IPS-NIHi7 (cell line): Measurements from ENCODE around the gene LMX1B.
"Not testable (repeated sequence)": the region's sequence is repeated elsewhere in the genome, so short reads cannot be mapped to it uniquely, and the experiment has no call there.

Experiments
- DNase-seq: peaks from one replicate; pipeline ENCODE4 v3.0.0; 2012; ENCODE audit warnings: mixed read lengths; ENCODE audit errors: extremely low spot score

The LMX1B gene

GRCh38 chr9:126633881-126634558, 20.3 kb downstream of the LMX1B start:
- no peak for DNase-seq

GRCh38 chr9:126635061-126635460, 21.3 kb downstream of the LMX1B start:
- DNase-seq = no peak

GRCh38 chr9:126635661-126636439, 22.1 kb downstream of the LMX1B start:
- no peak for DNase-seq

GRCh38 chr9:126636983-126637798, 23.5 kb downstream of the LMX1B start:
- no peak for DNase-seq

GRCh38 chr9:126638571-126639132, 24.9 kb downstream of the LMX1B start:
- no peak for DNase-seq

GRCh38 chr9:126639318-126640000, 25.7 kb downstream of the LMX1B start:
- DNase-seq = no peak

GRCh38 chr9:126641118-126641851, 27.6 kb downstream of the LMX1B start:
- DNase-seq = no peak

- DNase-seq = no peak
These were observed 28.4 kb downstream of the LMX1B start for GRCh38 chr9:126642010-126642744.

GRCh38 chr9:126642839-126643238, 29.1 kb downstream of the LMX1B start:
- no peak for DNase-seq

GRCh38 chr9:126643945-126644527, 30.3 kb downstream of the LMX1B start:
- no peak for DNase-seq

GRCh38 chr9:126646162-126646561, 32.4 kb downstream of the LMX1B start:
- DNase-seq = no peak

- DNase-seq = no peak
These were observed 34.1 kb downstream of the LMX1B start for GRCh38 chr9:126647585-126648411.

- no peak for DNase-seq
These were observed 35.7 kb downstream of the LMX1B start for GRCh38 chr9:126649477-126649876.

GRCh38 chr9:126650404-126651341, 36.9 kb downstream of the LMX1B start:
- no peak for DNase-seq

- no peak for DNase-seq
These were observed 38.4 kb downstream of the LMX1B start for GRCh38 chr9:126652140-126652582.

GRCh38 chr9:126654124-126654523, 40.4 kb downstream of the LMX1B start:
- no peak for DNase-seq

- DNase-seq = not testable (repeated sequence)
These were observed 42.5 kb downstream of the LMX1B start for GRCh38 chr9:126656214-126656613.
